Adrenal gland (tissue), 5 donors: ENCODE measurements around the gene RRBP1.

Source experiments
- POLR2A ChIP-seq, 2 donors: fragments of 450-650 bp; IDR thresholded peaks; one replicate each; pipeline ENCODE4 v1.6.1; 2017; ENCODE audit warnings: antibody characterized with exemption in 2 of 2, mild to moderate bottlenecking in 2 of 2, moderate library complexity in 1 of 2
- TF ChIP-seq, protein P1 (sequence below), 6 experiments: fragments of 450-650 bp in 4 of 6; fragments of 200-600 bp in 2 of 6; sonication (generic) in 1 of 6; IDR thresholded peaks; 1 replicate in 5 of 6; 2 replicates in 1 of 6; pipeline versions ENCODE4 v1.5.1 to v1.8.0; 2016 to 2021; ENCODE audit warnings: antibody characterized with exemption in 6 of 6, mild to moderate bottlenecking in 2 of 6, moderate library complexity in 1 of 6
- donor health status: DM: no; HTN: no; CAD: no.

GRCh38 chr20:17671565-17671964 is 10.5 kb downstream of the RRBP1 start:
- TF ChIP-seq, protein P1, sequence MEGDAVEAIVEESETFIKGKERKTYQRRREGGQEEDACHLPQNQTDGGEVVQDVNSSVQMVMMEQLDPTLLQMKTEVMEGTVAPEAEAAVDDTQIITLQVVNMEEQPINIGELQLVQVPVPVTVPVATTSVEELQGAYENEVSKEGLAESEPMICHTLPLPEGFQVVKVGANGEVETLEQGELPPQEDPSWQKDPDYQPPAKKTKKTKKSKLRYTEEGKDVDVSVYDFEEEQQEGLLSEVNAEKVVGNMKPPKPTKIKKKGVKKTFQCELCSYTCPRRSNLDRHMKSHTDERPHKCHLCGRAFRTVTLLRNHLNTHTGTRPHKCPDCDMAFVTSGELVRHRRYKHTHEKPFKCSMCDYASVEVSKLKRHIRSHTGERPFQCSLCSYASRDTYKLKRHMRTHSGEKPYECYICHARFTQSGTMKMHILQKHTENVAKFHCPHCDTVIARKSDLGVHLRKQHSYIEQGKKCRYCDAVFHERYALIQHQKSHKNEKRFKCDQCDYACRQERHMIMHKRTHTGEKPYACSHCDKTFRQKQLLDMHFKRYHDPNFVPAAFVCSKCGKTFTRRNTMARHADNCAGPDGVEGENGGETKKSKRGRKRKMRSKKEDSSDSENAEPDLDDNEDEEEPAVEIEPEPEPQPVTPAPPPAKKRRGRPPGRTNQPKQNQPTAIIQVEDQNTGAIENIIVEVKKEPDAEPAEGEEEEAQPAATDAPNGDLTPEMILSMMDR (IDR thresholded peaks at IDR 0.05) = no peak
- TF ChIP-seq POLR2A (IDR thresholded peaks at IDR 0.05) = no peak
